C4-2B (cell line): Measurements from ENCODE around the gene IL27RA.
"Not testable (repeated sequence)": the region's sequence is repeated elsewhere in the genome, so short reads cannot be mapped to it uniquely, and the experiment has no call there.

ENCODE experiments used
- H3K27ac ChIP-seq: fragments of 450-650 bp; 2 replicates; pipeline ENCODE4 v1.5.1; 2017
- ZFX ChIP-seq: fragments of 450-650 bp; IDR thresholded peaks from 2 replicates; pipeline ENCODE4 v1.6.1; 2017
- TF ChIP-seq, protein P1 (sequence below): fragments of 450-650 bp; conservative IDR thresholded peaks from 2 replicates; pipeline ENCODE4 v1.5.1; 2017; ENCODE audit warnings: mild to moderate bottlenecking

The IL27RA gene

GRCh38 chr19:14006766-14007562 is 24.6 kb upstream of the IL27RA start:
- H3K27ac ChIP-seq, result peak overlapping the region; percentile 91
- TF ChIP-seq ZFX, result peak; percentile 82; the same call in 1 of the 2 replicates
- TF ChIP-seq, protein P1, sequence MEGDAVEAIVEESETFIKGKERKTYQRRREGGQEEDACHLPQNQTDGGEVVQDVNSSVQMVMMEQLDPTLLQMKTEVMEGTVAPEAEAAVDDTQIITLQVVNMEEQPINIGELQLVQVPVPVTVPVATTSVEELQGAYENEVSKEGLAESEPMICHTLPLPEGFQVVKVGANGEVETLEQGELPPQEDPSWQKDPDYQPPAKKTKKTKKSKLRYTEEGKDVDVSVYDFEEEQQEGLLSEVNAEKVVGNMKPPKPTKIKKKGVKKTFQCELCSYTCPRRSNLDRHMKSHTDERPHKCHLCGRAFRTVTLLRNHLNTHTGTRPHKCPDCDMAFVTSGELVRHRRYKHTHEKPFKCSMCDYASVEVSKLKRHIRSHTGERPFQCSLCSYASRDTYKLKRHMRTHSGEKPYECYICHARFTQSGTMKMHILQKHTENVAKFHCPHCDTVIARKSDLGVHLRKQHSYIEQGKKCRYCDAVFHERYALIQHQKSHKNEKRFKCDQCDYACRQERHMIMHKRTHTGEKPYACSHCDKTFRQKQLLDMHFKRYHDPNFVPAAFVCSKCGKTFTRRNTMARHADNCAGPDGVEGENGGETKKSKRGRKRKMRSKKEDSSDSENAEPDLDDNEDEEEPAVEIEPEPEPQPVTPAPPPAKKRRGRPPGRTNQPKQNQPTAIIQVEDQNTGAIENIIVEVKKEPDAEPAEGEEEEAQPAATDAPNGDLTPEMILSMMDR, result no peak

DNA sequence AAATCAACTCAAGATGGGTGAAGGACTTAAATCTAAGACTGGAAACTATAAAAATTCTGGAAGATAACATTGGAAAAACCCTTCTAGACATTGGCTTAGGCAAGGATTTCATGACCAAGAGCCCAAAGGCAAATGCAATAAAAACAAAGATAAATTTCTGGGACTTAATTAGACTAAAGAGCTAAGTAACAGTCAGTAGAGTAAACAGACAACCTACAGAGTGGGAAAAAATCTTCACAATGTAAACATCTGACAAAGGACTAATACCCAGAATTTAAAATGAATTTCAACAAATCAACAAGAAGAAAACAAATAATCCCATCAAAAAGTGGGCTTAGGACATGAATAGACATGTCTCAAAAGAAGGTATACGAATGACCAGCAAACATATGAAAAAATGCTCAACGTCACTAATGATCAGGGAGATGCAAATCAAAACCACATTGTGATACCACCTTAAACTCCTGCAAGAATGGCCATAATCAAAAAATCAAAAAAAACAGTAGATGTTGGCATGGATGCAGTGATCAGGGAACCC is 19.1 kb upstream of the IL27RA start:
- H3K27ac ChIP-seq, result no peak overlapping the region
- TF ChIP-seq, protein P1, result no peak
- no peak for TF ChIP-seq ZFX

DNA sequence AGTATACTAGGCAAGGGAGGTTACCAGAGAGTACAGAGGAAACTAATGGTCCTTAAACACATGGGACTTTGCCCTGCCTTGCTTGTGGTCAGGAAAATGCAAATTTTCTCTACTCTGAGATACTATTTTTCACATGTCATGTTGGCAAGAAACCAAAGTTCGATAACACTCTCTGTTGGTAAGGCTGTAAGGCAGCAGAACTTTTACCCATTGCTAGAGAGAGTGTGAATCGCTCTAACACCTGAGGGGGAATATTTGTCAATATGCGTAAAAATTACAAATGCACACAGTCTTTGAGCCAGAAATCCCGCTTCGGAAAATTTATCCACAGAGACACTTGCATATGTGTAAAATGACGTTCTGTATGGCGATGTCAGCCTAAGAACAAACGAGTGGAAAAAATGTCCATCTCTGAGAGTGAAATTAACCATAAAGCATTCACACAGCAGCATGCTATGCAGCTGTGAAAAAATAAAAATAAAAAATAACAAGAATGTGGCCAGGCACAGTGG is 16.0 kb upstream of the IL27RA start:
- TF ChIP-seq, protein P1, result no peak
- TF ChIP-seq ZFX, result no peak
- H3K27ac ChIP-seq, result no peak overlapping the region

- TF ChIP-seq ZFX, result no peak
- TF ChIP-seq, protein P1, result no peak
- H3K27ac ChIP-seq, result no peak overlapping the region
Observed at GRCh38 chr19:14019100-14019499, 12.5 kb upstream of the IL27RA start.

- H3K27ac ChIP-seq, result not testable (repeated sequence)
Observed at GRCh38 chr19:14019739-14020138, 11.8 kb upstream of the IL27RA start.

DNA sequence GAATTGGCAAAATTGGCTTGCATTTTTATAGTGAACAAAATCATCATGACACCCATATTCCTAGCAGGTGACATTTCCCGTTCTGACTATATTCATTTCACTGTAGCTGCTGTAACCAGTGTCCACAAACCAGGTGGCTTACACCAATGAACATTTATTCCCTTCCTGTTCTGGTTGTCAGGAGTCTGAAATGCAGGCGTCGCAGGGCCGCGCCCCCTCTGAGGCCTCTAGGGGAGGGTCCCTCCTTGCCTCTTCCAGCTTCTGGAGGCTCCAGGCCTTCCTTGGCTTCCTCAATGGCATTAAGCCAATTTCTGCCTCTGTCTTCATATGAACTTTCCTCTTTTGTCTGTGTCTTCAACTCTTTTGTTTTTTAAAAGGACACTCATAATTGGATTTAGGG is 10.1 kb upstream of the IL27RA start:
- TF ChIP-seq ZFX, result no peak
- H3K27ac ChIP-seq, result no peak overlapping the region

GRCh38 chr19:14022469-14022868 is 9.1 kb upstream of the IL27RA start:
- no peak overlapping the region for H3K27ac ChIP-seq
- no peak for TF ChIP-seq ZFX
- TF ChIP-seq, protein P1, result no peak

GRCh38 chr19:14023404-14024235 is 7.9 kb upstream of the IL27RA start:
- TF ChIP-seq ZFX, result no peak
- TF ChIP-seq, protein P1, result no peak; the same call in 1 of the 2 replicates
- H3K27ac ChIP-seq, result no peak overlapping the region

DNA sequence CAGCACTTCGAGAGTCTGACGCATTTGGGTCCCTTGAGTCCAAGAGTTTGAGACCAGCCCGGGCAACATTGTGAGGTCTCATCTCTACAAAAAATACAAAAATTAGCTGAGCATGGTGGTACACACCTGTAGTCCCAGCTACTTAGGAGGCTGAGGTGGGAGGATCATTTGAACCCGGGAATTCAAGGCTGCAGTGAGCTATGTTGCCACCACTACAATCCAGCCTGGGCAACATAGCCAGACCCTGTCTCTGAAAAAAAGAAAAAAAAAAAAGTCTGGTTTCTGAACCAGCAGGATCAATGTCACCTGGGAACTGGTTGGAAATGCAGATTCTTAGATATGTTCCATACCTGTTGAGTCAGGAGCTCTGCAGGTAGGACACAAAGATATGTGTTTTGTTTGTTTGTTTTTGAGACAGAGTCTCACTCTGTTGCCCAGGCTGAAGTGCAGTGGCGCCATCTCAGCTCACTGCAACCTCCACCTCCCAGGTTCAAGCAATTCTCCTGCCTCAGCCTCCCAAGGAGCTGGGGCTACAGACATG is 4.8 kb upstream of the IL27RA start:
- H3K27ac ChIP-seq, result not testable (repeated sequence)
